Omental fat pad (tissue), 4 donors: ENCODE results near the gene ASIC4. TPM values are rescaled to one million over a fixed set of nuclear protein-coding genes. Genes with fewer than 3 reads are reported as not detected.
A peak's percentile ranks its signal among the peaks of the same experiment; 100 is the strongest.

ENCODE experiments used
- ATAC-seq: fragments of 150-250 bp; one replicate; pipeline ENCODE4 v1.9.1; 2016; ENCODE audit warnings: mild to moderate bottlenecking, moderate library complexity; ENCODE audit not compliant: low FRiP score
- DNase-seq: peaks from one replicate; pipeline ENCODE4 v3.0.0-alpha.2; 2019; ENCODE audit warnings: low spot score
- CTCF ChIP-seq, 3 donors: fragments of 450-650 bp; IDR thresholded peaks; one replicate each; pipeline ENCODE4 v1.5.1; 2016 to 2017; ENCODE audit warnings: antibody characterized with exemption in 3 of 3, mild to moderate bottlenecking in 3 of 3, moderate library complexity in 2 of 3
- total RNA-seq, 4 donors: library from RNA; depleted of rRNA; stranded (reverse); fragments of >200 nt; gene quantifications; one replicate each; pipeline ENCODE4 v1.1.0, GENCODE V29; 2016

ASIC4 gene
- total RNA-seq, 4 donors from 2014 or later = 0.12 to 0.19 TPM; not detected in 2

DNA sequence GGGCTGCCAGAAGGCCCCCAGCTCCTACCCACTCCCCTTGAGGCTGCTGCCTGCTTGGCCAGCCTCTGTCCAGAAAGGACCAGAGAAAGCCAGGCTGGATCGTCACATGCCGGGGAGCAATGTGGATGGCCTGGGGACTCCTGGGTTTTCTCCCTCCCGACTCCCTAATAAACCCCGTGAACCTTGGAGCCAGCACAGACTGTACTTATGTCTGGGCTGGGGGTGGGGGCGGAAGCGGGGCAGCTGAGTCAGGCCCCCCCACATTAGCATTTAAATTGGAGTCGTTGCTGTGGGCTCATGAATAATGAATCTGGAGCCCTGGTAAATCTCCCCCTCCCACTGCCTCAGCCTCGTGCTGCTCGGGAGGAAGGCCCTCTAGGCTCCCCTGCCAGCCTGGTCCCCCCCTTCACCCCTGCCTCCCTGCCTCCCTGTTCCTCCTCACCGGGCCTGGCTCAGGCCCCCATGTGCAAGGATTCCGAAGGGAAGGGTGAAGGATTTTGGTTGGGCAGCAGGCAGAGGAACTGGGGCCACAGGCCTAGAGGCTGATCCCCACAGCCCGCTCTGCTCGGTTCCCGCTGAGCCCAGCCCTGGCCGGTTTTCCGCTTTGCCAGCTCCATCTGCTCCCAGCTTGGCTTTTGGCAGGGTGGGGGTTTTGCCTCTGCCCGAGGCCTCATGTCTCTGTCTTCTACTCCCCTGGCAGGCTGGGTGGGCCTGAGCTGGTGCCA, 7.3 kb upstream of the ASIC4 start:
- ATAC-seq = no peak
- no peak for TF ChIP-seq CTCF (IDR thresholded peaks at IDR 0.05)
- no peak for DNase-seq

- DNase-seq (no peak), ATAC-seq (no peak)
- TF ChIP-seq CTCF (IDR thresholded peaks at IDR 0.05) = no peak
Observed at GRCh38 chr2:219507581-219508443, 6.5 kb upstream of the ASIC4 start.

GRCh38 chr2:219508444-219508734, 5.9 kb upstream of the ASIC4 start:
- no peak for TF ChIP-seq CTCF (IDR thresholded peaks at IDR 0.05)
- DNase-seq (no peak), ATAC-seq (no peak)

DNA sequence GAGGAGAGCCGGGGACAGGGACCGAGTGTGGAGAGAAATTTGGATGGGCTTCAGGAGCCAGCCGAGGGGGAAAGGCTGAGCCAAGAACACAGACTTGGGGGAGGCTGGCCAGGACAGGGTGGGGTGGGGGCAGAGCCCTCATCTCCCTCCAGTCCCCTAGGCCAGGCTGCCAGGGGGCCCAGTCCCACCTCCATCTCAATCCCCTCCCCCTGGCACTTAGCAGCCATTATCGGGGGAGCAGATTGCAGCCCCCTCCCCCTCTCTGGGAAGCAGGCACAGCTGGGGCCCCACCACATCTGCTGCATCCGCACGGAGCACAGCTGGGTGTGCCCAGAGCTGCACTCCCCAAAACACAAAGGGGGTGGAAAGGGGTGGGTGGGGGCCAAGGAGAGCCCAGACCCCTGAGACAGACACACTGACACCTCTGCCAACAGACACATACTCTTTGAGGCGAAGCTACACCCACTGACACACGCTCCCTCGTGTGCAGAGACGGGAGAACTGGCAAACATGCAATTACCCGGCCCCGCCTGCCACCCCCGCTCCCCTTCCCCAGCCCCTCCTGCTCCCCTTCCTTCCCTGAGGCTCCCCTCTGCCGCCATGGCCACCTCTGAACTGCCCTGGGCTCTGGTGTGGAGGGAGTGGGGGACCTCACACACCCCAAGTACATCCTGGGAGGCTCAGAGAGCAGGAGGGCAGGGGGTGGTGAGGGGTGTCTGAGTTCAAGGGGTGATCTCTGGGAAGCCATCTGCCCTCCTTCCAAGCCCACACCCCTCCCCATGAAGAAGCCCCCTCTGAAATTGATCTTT, 5.1 kb upstream of the ASIC4 start:
- no peak for TF ChIP-seq CTCF (IDR thresholded peaks at IDR 0.05)
- ATAC-seq (peak; percentile 6), DNase-seq (no peak)

GRCh38 chr2:219509780-219510511, 4.3 kb upstream of the ASIC4 start:
- DNase-seq (no peak), ATAC-seq (peak; percentile 78)
- TF ChIP-seq CTCF (IDR thresholded peaks at IDR 0.05) = peak in 1 of 3 donors; percentile 22

- ATAC-seq (no peak), DNase-seq (no peak)
- no peak for TF ChIP-seq CTCF (IDR thresholded peaks at IDR 0.05)
Observed at GRCh38 chr2:219510512-219511135, 3.7 kb upstream of the ASIC4 start.
